HepG2 (cell line): Measurements from ENCODE around the gene NCMAP. TPM values are rescaled to one million over a fixed set of nuclear protein-coding genes. Genes with fewer than 3 reads are reported as not detected.

Experiments
- ATAC-seq: fragments of 200-7000 bp; cut with Tn5 transposase; 3 replicates; pipeline ENCODE4 v1.9.1; 2020; ENCODE audit warnings: mild to moderate bottlenecking, moderate library complexity
- BruUV-seq: library from RNA; stranded (reverse); fragments of 400-500 nt; replicated peaks from 2 replicates; lab custom pipeline; 2021; lab: Mats Ljungman, UMichigan
- CTCF ChIA-PET: fragments of 300-600 bp; formaldehyde crosslinking; extraction: SDS; loops from one replicate; lab custom pipeline; 2021; ENCODE audit warnings: low total read pairs, inconsistent platforms, low intra/inter-chr PET ratio; lab: Yijun Ruan, JAX
- POLR2A ChIA-PET: fragments of 350-600 bp; sonication (Branson Sonifier 250); formaldehyde crosslinking; loops from one replicate; lab custom pipeline; 2020; ENCODE audit warnings: antibody characterized with exemption, inconsistent platforms; lab: Yijun Ruan, JAX
- DNase-seq: peaks from one replicate; pipeline ENCODE4 v3.0.0-alpha.2; 2015; ENCODE audit warnings: low spot score
- FAIRE-seq: peaks from 3 replicates; lab custom pipeline; 2011; peaks lifted over from hg19 to GRCh38; lab: Jason Lieb, UNC
- H2AFZ ChIP-seq: one replicate; pipeline ENCODE4 v1.6.1; 2011; ENCODE audit warnings: low read length, inconsistent platforms
- H3K27ac ChIP-seq: fragments of 300-600 bp; 3 replicates; pipeline ENCODE4 v1.8.0; 2011; ENCODE audit warnings: mixed run types, mild to moderate bottlenecking, mixed read lengths, low read length, inconsistent platforms; ENCODE audit not compliant: insufficient read depth; ENCODE audit errors: extremely low read length
- H3K27me3 ChIP-seq, 2 experiments: fragments of 200-600 bp in 1 of 2; 2 replicates in 1 of 2; 3 replicates in 1 of 2; pipeline versions ENCODE4 v1.6.0 to v1.8.0; 2011; ENCODE audit warnings: low read length in 2 of 2, mild to moderate bottlenecking in 2 of 2, moderate library complexity in 2 of 2, inconsistent platforms in 1 of 2; ENCODE audit not compliant: insufficient read depth in 2 of 2, control insufficient read depth in 1 of 2
- H3K36me3 ChIP-seq, 2 experiments: fragments of 200-600 bp in 1 of 2; replicated peaks in 1 of 2; 2 replicates in 1 of 2; 3 replicates in 1 of 2; pipeline versions ENCODE4 v1.5.1 to v1.8.0; 2011; ENCODE audit warnings: low read length in 2 of 2, inconsistent platforms in 1 of 2; ENCODE audit not compliant: insufficient read depth in 2 of 2, control insufficient read depth in 1 of 2
- H3K4me1 ChIP-seq: 2 replicates; pipeline ENCODE4 v1.5.1; 2012; ENCODE audit warnings: low read length, inconsistent platforms; ENCODE audit not compliant: insufficient read depth
- H3K4me2 ChIP-seq: 2 replicates; pipeline ENCODE4 v1.6.0; 2011; ENCODE audit warnings: low read depth, low read length, inconsistent platforms
- H3K4me3 ChIP-seq, 3 experiments: fragments of 200-600 bp in 1 of 3; sonication (generic), shearing (Covaris generic) in 1 of 3; replicated peaks in 1 of 3; 2 replicates each; pipeline ENCODE4 v1.5.1; 2011 to 2016; ENCODE audit warnings: low read length in 3 of 3, inconsistent platforms in 2 of 3, low read depth in 2 of 3, mild to moderate bottlenecking in 2 of 3, control low read depth in 1 of 3, mixed read lengths in 1 of 3; ENCODE audit not compliant: insufficient read depth in 1 of 3
- H3K79me2 ChIP-seq: one replicate; pipeline ENCODE4 v1.6.1; 2011; ENCODE audit warnings: low read length, inconsistent platforms; ENCODE audit not compliant: insufficient read depth
- H3K9ac ChIP-seq: 2 replicates; pipeline ENCODE4 v1.6.0; 2011; ENCODE audit warnings: mild to moderate bottlenecking, low read depth, low read length, inconsistent platforms; ENCODE audit not compliant: insufficient read depth
- H3K9me3 ChIP-seq: 2 replicates; pipeline ENCODE4 v1.5.1; 2012; ENCODE audit warnings: mild to moderate bottlenecking, low read length
- H4K20me1 ChIP-seq: 2 replicates; pipeline ENCODE4 v1.6.0; 2011; ENCODE audit warnings: inconsistent platforms, mild to moderate bottlenecking, low read length, moderate library complexity; ENCODE audit not compliant: insufficient read depth
- GABPA ChIP-seq, 2 experiments: IDR thresholded peaks; 2 replicates each; pipeline ENCODE4 v1.6.1; 2011 to 2016; ENCODE audit warnings: low read depth in 2 of 2, low read length in 1 of 2, missing biosample characterization in 1 of 2, missing genetic modification characterization in 1 of 2
- SP1 ChIP-seq, 2 experiments: fragments of 450-650 bp in 1 of 2; sonication (generic) in 1 of 2; formaldehyde crosslinking in 1 of 2; IDR thresholded peaks; 2 replicates each; pipeline versions ENCODE4 v1.4.0 to v1.6.1; 2016 to 2020; ENCODE audit warnings: missing genetic modification reagents in 1 of 2
- SRY ChIP-seq: sonication (generic); formaldehyde crosslinking; IDR thresholded peaks from 2 replicates; pipeline ENCODE4 v1.8.0; 2022; ENCODE audit warnings: mild to moderate bottlenecking, missing genetic modification reagents
- WGBS: methylation state at CpG from one replicate; pipeline ENCODE4 v1.1.6; 2017; ENCODE audit warnings: low lambda C conversion rate; 5-methylcytosine and 5-hydroxymethylcytosine counted together
- in situ Hi-C: cut with HindIII; loops from 2 replicates; pipeline ENCODE4 v1.10.0; 2017; ENCODE audit warnings: low pct_unique_long_range_greater_than_20kb; ENCODE audit not compliant: extremely low pct_ligation_motif_present
- intact Hi-C: fragments of 100-400 bp; cut with micrococcal nuclease; formaldehyde crosslinking; loops from one replicate; pipeline ENCODE4 v1.10.0; 2022; ENCODE audit not compliant: unreplicated experiment
- polyA plus RNA-seq, 8 experiments: library from polyadenylated mRNA; depleted of rRNA in 3 of 8; stranded (reverse) in 7 of 8; unstranded in 1 of 8; fragments of >200 nt; fragmentation: Illumina TruSeq in 4 of 8; extraction: Trizol in 4 of 8; gene quantifications; 2 replicates each; pipeline versions ENCODE4 v1.2.1 to v1.2.3, GENCODE V29; 2011 to 2016; ENCODE audit warnings: low read depth in 4 of 8, missing spikeins in 1 of 8, mixed read lengths in 1 of 8; ENCODE audit not compliant: insufficient read depth in 1 of 8
- total RNA-seq, 5 experiments: library from RNA; depleted of rRNA; stranded (reverse); fragments of >200 nt; fragmentation: Illumina TruSeq; extraction: Trizol; gene quantifications; 2 replicates each; pipeline ENCODE4 v1.2.3, GENCODE V29; 2016; ENCODE audit warnings: low read depth in 1 of 5
- TF ChIP-seq, protein P1 (sequence below): IDR thresholded peaks from 2 replicates; pipeline ENCODE4 v1.6.1; 2016; ENCODE audit warnings: low read depth, missing genetic modification reagents, missing compliant biosample characterization
- TF ChIP-seq, protein P2 (sequence below): sonication (generic); formaldehyde crosslinking; IDR thresholded peaks from 2 replicates; pipeline ENCODE4 v1.5.0; 2020; ENCODE audit warnings: mild to moderate bottlenecking, missing genetic modification reagents

NCMAP gene
- total and polyA plus RNA-seq, 2 of the 13 experiments (the other 11 are each of a cell fraction or from before 2014, with no cell fraction given), result 2.7 to 20.0 TPM

DNA sequence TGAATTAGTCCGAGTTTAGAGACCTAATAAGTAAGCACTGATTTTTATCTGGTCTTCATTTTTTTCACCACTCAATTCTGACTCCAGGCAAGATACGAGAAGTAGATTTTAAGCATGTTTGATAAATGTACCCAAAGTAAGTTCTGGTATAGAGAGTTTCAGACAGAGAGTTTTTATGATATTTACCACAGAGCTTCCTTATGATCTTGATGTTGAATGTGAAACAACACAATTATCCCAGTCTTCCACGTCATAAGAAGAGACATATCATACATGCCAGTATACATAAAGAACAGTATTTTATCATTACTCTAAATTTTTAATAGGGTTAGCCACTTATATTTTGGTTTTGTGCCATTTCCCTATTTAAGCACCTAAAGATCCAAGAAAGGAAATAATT, 7.8 kb upstream of the NCMAP start:
- H3K4me1 ChIP-seq, result peaks cover 67% of the 10 kb centered on the region
- intact Hi-C loops, result no loop called here
- 96% methylated on average over 3 of the region's 3 CpGs for WGBS
- no peak overlapping the region for H3K4me3 ChIP-seq
- no peaks in the 10 kb centered on the region for H3K9me3 ChIP-seq
- ChIA-PET CTCF (no interaction called here), POLR2A (interaction anchor here (1.3 kb wide), 1 partner anchor 20 kb away, joined by 3 read pairs; no protein-coding TSS in a partner anchor)
- no peaks in the 10 kb centered on the region for H3K36me3 ChIP-seq
- no peak overlapping the region for H3K4me2 ChIP-seq
- in situ Hi-C loops, result loop anchor here (10.0 kb wide), 1 partner anchor 87 kb away; no protein-coding TSS in a partner anchor
- no peaks in the 10 kb centered on the region for H4K20me1 ChIP-seq
- TF ChIP-seq SRY (CRISPR knock-in tag) (no peak), SP1 (IDR thresholded peaks at IDR 0.05) (no peak), SP1 (CRISPR knock-in tag; IDR thresholded peaks at IDR 0.05) (no peak), GABPA (IDR thresholded peaks at IDR 0.05; ENCODE audit: low read depth, low read length) (no peak), GABPA (CRISPR knock-in tag; IDR thresholded peaks at IDR 0.05; ENCODE audit: low read depth) (no peak)
- TF ChIP-seq, protein P1, sequence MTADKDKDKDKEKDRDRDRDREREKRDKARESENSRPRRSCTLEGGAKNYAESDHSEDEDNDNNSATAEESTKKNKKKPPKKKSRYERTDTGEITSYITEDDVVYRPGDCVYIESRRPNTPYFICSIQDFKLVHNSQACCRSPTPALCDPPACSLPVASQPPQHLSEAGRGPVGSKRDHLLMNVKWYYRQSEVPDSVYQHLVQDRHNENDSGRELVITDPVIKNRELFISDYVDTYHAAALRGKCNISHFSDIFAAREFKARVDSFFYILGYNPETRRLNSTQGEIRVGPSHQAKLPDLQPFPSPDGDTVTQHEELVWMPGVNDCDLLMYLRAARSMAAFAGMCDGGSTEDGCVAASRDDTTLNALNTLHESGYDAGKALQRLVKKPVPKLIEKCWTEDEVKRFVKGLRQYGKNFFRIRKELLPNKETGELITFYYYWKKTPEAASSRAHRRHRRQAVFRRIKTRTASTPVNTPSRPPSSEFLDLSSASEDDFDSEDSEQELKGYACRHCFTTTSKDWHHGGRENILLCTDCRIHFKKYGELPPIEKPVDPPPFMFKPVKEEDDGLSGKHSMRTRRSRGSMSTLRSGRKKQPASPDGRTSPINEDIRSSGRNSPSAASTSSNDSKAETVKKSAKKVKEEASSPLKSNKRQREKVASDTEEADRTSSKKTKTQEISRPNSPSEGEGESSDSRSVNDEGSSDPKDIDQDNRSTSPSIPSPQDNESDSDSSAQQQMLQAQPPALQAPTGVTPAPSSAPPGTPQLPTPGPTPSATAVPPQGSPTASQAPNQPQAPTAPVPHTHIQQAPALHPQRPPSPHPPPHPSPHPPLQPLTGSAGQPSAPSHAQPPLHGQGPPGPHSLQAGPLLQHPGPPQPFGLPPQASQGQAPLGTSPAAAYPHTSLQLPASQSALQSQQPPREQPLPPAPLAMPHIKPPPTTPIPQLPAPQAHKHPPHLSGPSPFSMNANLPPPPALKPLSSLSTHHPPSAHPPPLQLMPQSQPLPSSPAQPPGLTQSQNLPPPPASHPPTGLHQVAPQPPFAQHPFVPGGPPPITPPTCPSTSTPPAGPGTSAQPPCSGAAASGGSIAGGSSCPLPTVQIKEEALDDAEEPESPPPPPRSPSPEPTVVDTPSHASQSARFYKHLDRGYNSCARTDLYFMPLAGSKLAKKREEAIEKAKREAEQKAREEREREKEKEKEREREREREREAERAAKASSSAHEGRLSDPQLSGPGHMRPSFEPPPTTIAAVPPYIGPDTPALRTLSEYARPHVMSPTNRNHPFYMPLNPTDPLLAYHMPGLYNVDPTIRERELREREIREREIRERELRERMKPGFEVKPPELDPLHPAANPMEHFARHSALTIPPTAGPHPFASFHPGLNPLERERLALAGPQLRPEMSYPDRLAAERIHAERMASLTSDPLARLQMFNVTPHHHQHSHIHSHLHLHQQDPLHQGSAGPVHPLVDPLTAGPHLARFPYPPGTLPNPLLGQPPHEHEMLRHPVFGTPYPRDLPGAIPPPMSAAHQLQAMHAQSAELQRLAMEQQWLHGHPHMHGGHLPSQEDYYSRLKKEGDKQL (CRISPR knock-in tag), result no peak
- TF ChIP-seq, protein P2, sequence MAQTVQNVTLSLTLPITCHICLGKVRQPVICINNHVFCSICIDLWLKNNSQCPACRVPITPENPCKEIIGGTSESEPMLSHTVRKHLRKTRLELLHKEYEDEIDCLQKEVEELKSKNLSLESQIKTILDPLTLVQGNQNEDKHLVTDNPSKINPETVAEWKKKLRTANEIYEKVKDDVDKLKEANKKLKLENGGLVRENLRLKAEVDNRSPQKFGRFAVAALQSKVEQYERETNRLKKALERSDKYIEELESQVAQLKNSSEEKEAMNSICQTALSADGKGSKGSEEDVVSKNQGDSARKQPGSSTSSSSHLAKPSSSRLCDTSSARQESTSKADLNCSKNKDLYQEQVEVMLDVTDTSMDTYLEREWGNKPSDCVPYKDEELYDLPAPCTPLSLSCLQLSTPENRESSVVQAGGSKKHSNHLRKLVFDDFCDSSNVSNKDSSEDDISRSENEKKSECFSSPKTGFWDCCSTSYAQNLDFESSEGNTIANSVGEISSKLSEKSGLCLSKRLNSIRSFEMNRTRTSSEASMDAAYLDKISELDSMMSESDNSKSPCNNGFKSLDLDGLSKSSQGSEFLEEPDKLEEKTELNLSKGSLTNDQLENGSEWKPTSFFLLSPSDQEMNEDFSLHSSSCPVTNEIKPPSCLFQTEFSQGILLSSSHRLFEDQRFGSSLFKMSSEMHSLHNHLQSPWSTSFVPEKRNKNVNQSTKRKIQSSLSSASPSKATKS (CRISPR knock-in tag), result no peak
- TF ChIP-seq, all 625 proteins: peak for 0
- FAIRE-seq, result no peak
- no peak overlapping the region for H3K27ac ChIP-seq
- H3K27me3 ChIP-seq, result no peaks in the 10 kb centered on the region
- H3K79me2 ChIP-seq, result no peaks in the 10 kb centered on the region
- no peak overlapping the region for H3K9ac ChIP-seq
- no peak overlapping the region for H2AFZ ChIP-seq
- no TSS peak for BruUV-seq
- no peak for DNase-seq
- no peak for ATAC-seq
